ENCODE results near the gene AANAT. TPM values are rescaled to one million over a fixed set of nuclear protein-coding genes. Genes with fewer than 3 reads are reported as not detected.

Gene AANAT
- total RNA-seq, 3 donors from 2014 or later (not counting 1 experiment from before 2014, with no cell fraction given): 0.28 to 0.50 TPM; not detected in 1

DNA sequence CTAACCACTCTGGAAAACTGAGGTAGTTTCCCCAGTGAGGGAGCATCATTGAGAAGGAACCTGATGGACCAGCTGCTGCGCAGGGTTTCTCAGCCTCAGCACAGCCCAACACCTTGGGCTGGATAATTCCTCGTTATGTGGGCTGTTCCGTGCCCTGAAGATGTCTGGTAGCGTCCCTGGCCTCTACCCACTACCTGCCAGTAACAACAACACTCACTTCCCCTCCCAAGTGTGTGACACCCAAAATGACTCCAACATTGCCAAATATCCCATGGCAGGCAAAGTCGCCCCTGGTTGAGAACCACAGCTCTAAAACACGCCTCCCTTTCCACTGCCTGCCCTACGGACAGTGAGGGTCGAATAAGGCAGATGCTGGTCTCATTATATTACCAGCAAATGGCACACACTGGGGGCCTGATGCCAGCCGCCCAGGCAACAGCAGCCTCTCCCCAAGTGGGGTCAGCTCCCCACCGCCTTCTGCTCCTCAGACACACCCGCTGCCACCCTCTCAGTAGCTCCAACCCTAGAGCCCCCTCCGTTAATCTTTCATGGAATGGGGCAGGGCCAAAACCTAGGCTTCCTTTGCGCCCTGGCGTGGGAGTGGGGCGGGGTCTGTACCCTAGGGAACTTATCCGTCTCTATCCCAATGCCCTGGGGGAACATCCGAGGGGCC lies 32.8 kb downstream of the AANAT start:
- H3K4me1 ChIP-seq (ENCODE audit: control insufficient read depth, insufficient read depth, low read length): peaks cover 68% of the 10 kb centered on the region
- H3K27ac ChIP-seq (ENCODE audit: low read length): peak overlapping the region; percentile 78
- no peaks in the 10 kb centered on the region for H3K27me3 ChIP-seq (ENCODE audit: control insufficient read depth, insufficient read depth, low read length)
- no peak for ATAC-seq
- no peaks in the 10 kb centered on the region for H3K36me3 Mint-ChIP-seq
- intact Hi-C loops (cut with micrococcal nuclease): no loop called here
- 25% methylated on average over 17 of the region's 17 CpGs for WGBS (ENCODE audit: insufficient coverage)
- H3K27ac Mint-ChIP-seq: peak overlapping the region; percentile 96 to 97
- H3K36me3 ChIP-seq (ENCODE audit: control insufficient read depth, insufficient read depth, low read length): peaks cover 5% of the 10 kb centered on the region
- H3K4me1 Mint-ChIP-seq: peaks cover 53 to 69% of the 10 kb centered on the region in 2 donors
- no peaks in the 10 kb centered on the region for H3K9me3 Mint-ChIP-seq
- H3K4me3 Mint-ChIP-seq: peak overlapping the region; percentile 97
- no peak for DNase-seq
- peak overlapping the region; percentile 95 for H3K4me3 ChIP-seq (ENCODE audit: low read length)
- H3K27me3 Mint-ChIP-seq (ENCODE audit: low read depth in 2 of 2): no peaks in the 10 kb centered on the region
- TF ChIP-seq, protein P1, sequence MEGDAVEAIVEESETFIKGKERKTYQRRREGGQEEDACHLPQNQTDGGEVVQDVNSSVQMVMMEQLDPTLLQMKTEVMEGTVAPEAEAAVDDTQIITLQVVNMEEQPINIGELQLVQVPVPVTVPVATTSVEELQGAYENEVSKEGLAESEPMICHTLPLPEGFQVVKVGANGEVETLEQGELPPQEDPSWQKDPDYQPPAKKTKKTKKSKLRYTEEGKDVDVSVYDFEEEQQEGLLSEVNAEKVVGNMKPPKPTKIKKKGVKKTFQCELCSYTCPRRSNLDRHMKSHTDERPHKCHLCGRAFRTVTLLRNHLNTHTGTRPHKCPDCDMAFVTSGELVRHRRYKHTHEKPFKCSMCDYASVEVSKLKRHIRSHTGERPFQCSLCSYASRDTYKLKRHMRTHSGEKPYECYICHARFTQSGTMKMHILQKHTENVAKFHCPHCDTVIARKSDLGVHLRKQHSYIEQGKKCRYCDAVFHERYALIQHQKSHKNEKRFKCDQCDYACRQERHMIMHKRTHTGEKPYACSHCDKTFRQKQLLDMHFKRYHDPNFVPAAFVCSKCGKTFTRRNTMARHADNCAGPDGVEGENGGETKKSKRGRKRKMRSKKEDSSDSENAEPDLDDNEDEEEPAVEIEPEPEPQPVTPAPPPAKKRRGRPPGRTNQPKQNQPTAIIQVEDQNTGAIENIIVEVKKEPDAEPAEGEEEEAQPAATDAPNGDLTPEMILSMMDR (IDR thresholded peaks at IDR 0.05): no peak
- no peaks in the 10 kb centered on the region for H3K9me3 ChIP-seq (ENCODE audit: control insufficient read depth, insufficient read depth, low read length)

DNA sequence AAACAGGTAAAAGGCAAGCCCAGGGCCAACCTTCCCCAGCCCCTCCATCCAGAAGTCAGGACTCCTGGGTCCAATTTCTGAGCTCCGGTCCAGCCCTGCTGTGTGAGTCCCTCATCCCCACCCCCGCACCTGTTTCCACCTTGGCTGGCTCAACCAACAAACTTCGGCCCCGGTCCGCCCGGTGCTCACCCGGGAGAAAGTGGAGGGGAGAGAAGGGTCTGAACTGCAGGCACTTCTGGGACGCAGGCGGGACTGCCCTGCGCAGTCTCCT lies 33.3 kb downstream of the AANAT start:
- Histone ChIP-seq H3K27me3 (ENCODE audit: control insufficient read depth, insufficient read depth, low read length) (no peaks in the 10 kb centered on the region), H3K36me3 (ENCODE audit: control insufficient read depth, insufficient read depth, low read length) (peaks cover 3% of the 10 kb centered on the region), H3K4me3 (ENCODE audit: low read length) (peak overlapping the region; percentile 95), H3K4me1 (ENCODE audit: control insufficient read depth, insufficient read depth, low read length) (peaks cover 63% of the 10 kb centered on the region), H3K27ac (ENCODE audit: low read length) (peak overlapping the region; percentile 78), H3K9me3 (ENCODE audit: control insufficient read depth, insufficient read depth, low read length) (no peaks in the 10 kb centered on the region)
- Mint-ChIP-seq H3K4me3 (peak overlapping the region; percentile 97), H3K27me3 (ENCODE audit: low read depth in 2 of 2) (no peaks in the 10 kb centered on the region), H3K27ac (peak overlapping the region; percentile 96 to 97), H3K4me1 (peaks cover 53 to 64% of the 10 kb centered on the region in 2 donors), H3K36me3 (no peaks in the 10 kb centered on the region), H3K9me3 (no peaks in the 10 kb centered on the region)
- intact Hi-C loops (cut with micrococcal nuclease): loop anchor here (1.0 kb wide), 2 partner anchors 7 to 34 kb away; no protein-coding TSS in a partner anchor
- ATAC-seq (peak; percentile 2 to 15 (median 14)), DNase-seq (no peak)
- TF ChIP-seq, protein P1 (IDR thresholded peaks at IDR 0.05): no peak
- 5% methylated on average over 9 of the region's 10 CpGs for whole genome bisulfite sequencing (ENCODE audit: insufficient coverage)

DNA sequence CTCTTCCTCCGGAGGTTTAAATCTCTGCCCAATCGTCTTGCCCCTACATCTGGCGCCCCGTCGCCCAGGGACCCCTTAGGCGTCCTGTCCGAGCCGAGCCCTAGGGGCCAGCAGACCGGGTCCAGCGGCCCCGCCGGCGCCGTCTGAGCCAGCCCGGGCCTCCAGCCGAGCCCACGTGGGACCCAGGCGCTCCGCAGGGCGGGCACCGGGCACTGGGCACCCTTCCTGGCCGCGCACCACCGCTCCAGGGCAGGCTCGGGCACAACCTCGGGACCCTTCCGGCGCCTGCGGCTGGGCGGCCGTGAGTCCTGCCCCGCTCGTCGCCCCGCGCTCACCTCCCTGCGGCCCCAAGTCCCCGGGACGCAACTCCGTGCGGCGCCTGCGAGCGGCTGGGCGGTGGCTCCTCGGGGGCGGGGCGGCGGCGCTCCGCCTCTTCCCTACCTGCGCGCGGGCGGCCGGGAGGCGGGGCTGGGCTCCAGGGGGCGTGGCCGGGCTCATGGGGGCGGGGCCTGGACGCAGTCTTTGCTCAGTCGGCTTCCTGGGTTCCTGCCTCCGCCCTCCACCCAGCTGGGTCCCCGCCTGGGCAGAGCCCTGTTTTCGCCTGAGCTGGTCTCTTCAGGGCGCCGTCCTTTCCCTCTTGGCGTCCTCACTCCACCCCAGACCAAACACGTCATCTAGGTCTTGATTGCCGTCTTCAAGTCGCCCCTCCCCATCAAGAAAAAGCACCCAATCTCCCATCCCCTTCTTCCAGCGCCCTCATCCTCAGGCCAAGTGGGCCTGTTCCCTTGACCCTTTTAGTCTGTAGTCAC lies 33.8 kb downstream of the AANAT start, which contains the start of gene RHBDF2:
Gene RHBDF2, minus strand, starts transcription at position 406 of the 809 bp plus-strand sequence. CDS start 19,899 bp downstream, outside the sequence.
- TF ChIP-seq, protein P1 (IDR thresholded peaks at IDR 0.05): no peak
- H3K27ac Mint-ChIP-seq: peak within 1 kb of the TSS; percentile 96 to 97
- DNase-seq (peak; percentile 94 to 98), ATAC-seq (peak; percentile 92 to 99 (median 93))
- no peaks in the 10 kb centered on the region for H3K27me3 ChIP-seq (ENCODE audit: control insufficient read depth, insufficient read depth, low read length)
- H3K36me3 ChIP-seq (ENCODE audit: control insufficient read depth, insufficient read depth, low read length): peaks cover 3% of the 10 kb centered on the region
- peak within 1 kb of the TSS; percentile 95 for H3K4me3 ChIP-seq (ENCODE audit: low read length)
- H3K27me3 Mint-ChIP-seq (ENCODE audit: low read depth in 2 of 2): no peaks in the 10 kb centered on the region
- peaks cover 47 to 61% of the 10 kb centered on the region in 2 donors for H3K4me1 Mint-ChIP-seq
- H3K4me1 ChIP-seq (ENCODE audit: control insufficient read depth, insufficient read depth, low read length): peaks cover 61% of the 10 kb centered on the region
- no peaks in the 10 kb centered on the region for H3K36me3 Mint-ChIP-seq
- H3K9me3 Mint-ChIP-seq: no peaks in the 10 kb centered on the region
- under 1% methylated on average over 72 of the region's 72 CpGs for WGBS (ENCODE audit: insufficient coverage)
- intact Hi-C loops (cut with micrococcal nuclease): loop anchor here (1.0 kb wide), 2 partner anchors 8 to 35 kb away; no protein-coding TSS in a partner anchor
- peak within 1 kb of the TSS; percentile 97 for H3K4me3 Mint-ChIP-seq
- H3K9me3 ChIP-seq (ENCODE audit: control insufficient read depth, insufficient read depth, low read length): no peaks in the 10 kb centered on the region
- H3K27ac ChIP-seq (ENCODE audit: low read length): peak within 1 kb of the TSS; percentile 78
